Colonic mucosa (tissue), 4 donors: ENCODE data around the gene PPM1H. TPM values are rescaled to one million over a fixed set of nuclear protein-coding genes. Genes with fewer than 3 reads are reported as not detected.

Experiments used
- DNase-seq: peaks from one replicate; pipeline ENCODE4 v3.0.0-alpha.2; 2020
- H3K27ac ChIP-seq: fragments of 200-600 bp; one replicate; pipeline ENCODE4 v1.8.0; 2021
- H3K27me3 ChIP-seq: fragments of 200-600 bp; one replicate; pipeline ENCODE4 v1.8.0; 2021
- H3K36me3 ChIP-seq: fragments of 200-600 bp; one replicate; pipeline ENCODE4 v1.8.0; 2021
- H3K4me1 ChIP-seq: fragments of 200-600 bp; one replicate; pipeline ENCODE4 v1.8.0; 2021; ENCODE audit warnings: mild to moderate bottlenecking
- H3K4me3 ChIP-seq: fragments of 200-600 bp; one replicate; pipeline ENCODE4 v1.8.0; 2021
- H3K9ac ChIP-seq, 2 donors: one replicate each; pipeline ENCODE4 v1.7.0; 2013; ENCODE audit warnings: control low read depth in 2 of 2, low read depth in 2 of 2, low read length in 2 of 2
- H3K9me3 ChIP-seq: fragments of 200-600 bp; one replicate; pipeline ENCODE4 v1.8.0; 2021
- intact Hi-C: fragments of 100-400 bp; cut with DNase I; formaldehyde crosslinking; loops from one replicate; pipeline ENCODE4 v1.14.1; 2022
- total RNA-seq, 2 donors: library from RNA; stranded (reverse); fragmentation: NEBNext Ultra II Directional in 1 of 2; extraction: Animal tissue kit (Norgen Biotek cat#: 25700) in 1 of 2; gene quantifications; one replicate each; pipeline ENCODE4 v1.2.1, GENCODE V29; 2021
- TF ChIP-seq, protein P1 (sequence below): fragments of 200-600 bp; IDR thresholded peaks from one replicate; pipeline ENCODE4 v1.8.0; 2022; ENCODE audit warnings: antibody characterized with exemption, mild to moderate bottlenecking
- donor health status: healthy.
- donor health status: DM: no; HTN: no; CAD: no.
- donor health status: DM: no; HTN: no; CAD: no.

PPM1H gene
- total RNA-seq, 2 donors from 2014 or later = 7.4 to 8.1 TPM

DNA sequence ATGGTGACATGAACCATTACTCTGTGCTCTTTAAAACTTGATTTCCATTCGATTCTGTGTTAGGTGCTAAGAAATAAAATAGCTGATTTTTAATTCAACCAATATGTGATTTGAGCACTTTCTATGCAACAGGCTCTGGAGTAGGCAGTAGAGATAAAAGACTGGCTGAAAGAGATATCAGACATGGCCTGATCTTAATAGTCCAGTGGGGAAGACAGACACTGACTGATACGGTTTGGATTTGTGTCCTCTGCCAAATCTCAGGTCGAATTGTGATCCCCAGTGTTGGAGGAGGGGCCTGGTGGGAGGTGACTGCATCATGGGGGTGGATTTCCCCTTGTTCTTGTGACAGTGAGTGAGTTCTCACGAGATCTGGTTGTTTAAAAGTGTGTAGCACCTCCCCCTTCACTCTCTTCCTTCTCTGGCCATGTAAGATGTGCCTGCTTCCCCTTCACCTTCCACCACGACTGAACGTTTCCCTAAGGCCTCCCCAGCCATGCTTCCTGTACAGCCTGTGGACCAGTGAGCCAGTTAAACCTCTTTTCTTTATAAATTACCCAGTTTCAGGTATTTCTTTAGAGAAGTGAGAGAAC, 128.6 kb downstream of the PPM1H start:
- intact Hi-C loops = loop anchor here (10.0 kb wide), 1 partner anchor 258 kb away; no protein-coding TSS in a partner anchor
- TF ChIP-seq, protein P1, sequence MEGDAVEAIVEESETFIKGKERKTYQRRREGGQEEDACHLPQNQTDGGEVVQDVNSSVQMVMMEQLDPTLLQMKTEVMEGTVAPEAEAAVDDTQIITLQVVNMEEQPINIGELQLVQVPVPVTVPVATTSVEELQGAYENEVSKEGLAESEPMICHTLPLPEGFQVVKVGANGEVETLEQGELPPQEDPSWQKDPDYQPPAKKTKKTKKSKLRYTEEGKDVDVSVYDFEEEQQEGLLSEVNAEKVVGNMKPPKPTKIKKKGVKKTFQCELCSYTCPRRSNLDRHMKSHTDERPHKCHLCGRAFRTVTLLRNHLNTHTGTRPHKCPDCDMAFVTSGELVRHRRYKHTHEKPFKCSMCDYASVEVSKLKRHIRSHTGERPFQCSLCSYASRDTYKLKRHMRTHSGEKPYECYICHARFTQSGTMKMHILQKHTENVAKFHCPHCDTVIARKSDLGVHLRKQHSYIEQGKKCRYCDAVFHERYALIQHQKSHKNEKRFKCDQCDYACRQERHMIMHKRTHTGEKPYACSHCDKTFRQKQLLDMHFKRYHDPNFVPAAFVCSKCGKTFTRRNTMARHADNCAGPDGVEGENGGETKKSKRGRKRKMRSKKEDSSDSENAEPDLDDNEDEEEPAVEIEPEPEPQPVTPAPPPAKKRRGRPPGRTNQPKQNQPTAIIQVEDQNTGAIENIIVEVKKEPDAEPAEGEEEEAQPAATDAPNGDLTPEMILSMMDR = no peak
- no peak overlapping the region for H3K9ac ChIP-seq
- no peak overlapping the region for H3K27ac ChIP-seq
- H3K27me3 ChIP-seq = no peaks in the 10 kb centered on the region
- H3K4me3 ChIP-seq = no peak overlapping the region
- H3K9me3 ChIP-seq = no peaks in the 10 kb centered on the region
- no peaks in the 10 kb centered on the region for H3K4me1 ChIP-seq
- H3K36me3 ChIP-seq = no peaks in the 10 kb centered on the region
- DNase-seq = no peak

- Histone ChIP-seq H3K27ac (no peak overlapping the region), H3K9ac (no peak overlapping the region)
- intact Hi-C loops = loop anchor here (10.0 kb wide), 1 partner anchor 259 kb away; no protein-coding TSS in a partner anchor
Observed at GRCh38 chr12:62805517-62805916, 129.4 kb downstream of the PPM1H start.

DNA sequence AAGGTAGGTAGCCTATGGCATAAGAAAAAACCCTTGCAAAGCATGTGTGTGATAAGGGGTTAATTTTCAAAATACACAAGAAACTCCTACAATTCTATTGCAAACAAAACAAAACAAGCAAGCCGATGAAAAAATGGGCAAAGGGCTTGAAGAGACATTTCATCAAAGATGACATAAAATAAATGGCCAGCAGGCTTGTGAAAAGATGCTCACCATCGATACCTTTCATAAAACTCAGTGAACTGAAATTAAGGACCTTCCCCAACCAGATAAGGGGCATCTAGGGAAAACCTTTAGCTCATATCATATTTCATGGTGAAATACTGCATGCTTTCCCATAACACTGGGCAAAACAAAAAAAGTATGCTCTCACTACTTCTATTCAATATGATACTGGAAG, 131.2 kb downstream of the PPM1H start:
- no peak overlapping the region for H3K27ac ChIP-seq
- H3K4me1 ChIP-seq = no peaks in the 10 kb centered on the region
- no peaks in the 10 kb centered on the region for H3K27me3 ChIP-seq
- TF ChIP-seq, protein P1 = no peak
- no peaks in the 10 kb centered on the region for H3K9me3 ChIP-seq
- no peak overlapping the region for H3K9ac ChIP-seq
- no peak overlapping the region for H3K4me3 ChIP-seq
- DNase-seq = no peak
- intact Hi-C loops = loop anchor here (10.0 kb wide), 1 partner anchor 261 kb away; no protein-coding TSS in a partner anchor
- no peaks in the 10 kb centered on the region for H3K36me3 ChIP-seq

More at GRCh38 chr12:62805517-62805916, 129.4 kb downstream of the PPM1H start:
- TF ChIP-seq, protein P1 = no peak
- no peaks in the 10 kb centered on the region for H3K27me3 ChIP-seq
- no peaks in the 10 kb centered on the region for H3K9me3 ChIP-seq
- no peaks in the 10 kb centered on the region for H3K36me3 ChIP-seq
- no peak overlapping the region for H3K4me3 ChIP-seq
- no peak for DNase-seq
- H3K4me1 ChIP-seq = no peaks in the 10 kb centered on the region

- Histone ChIP-seq H3K36me3 (no peaks in the 10 kb centered on the region), H3K9me3 (no peaks in the 10 kb centered on the region), H3K27ac (no peak overlapping the region), H3K9ac (no peak overlapping the region), H3K4me3 (no peak overlapping the region), H3K4me1 (no peaks in the 10 kb centered on the region), H3K27me3 (no peaks in the 10 kb centered on the region)
- TF ChIP-seq, protein P1 = no peak
- DNase-seq = no peak
- intact Hi-C loops = loop anchor here (10.0 kb wide), 1 partner anchor 262 kb away; no protein-coding TSS in a partner anchor
Observed at GRCh38 chr12:62802984-62803383, 132.0 kb downstream of the PPM1H start.

GRCh38 chr12:62802321-62802720, 132.6 kb downstream of the PPM1H start:
- Histone ChIP-seq H3K36me3 (no peaks in the 10 kb centered on the region), H3K4me1 (no peaks in the 10 kb centered on the region), H3K4me3 (no peak overlapping the region), H3K27me3 (no peaks in the 10 kb centered on the region), H3K27ac (no peak overlapping the region), H3K9ac (no peak overlapping the region), H3K9me3 (no peaks in the 10 kb centered on the region)
- intact Hi-C loops = loop anchor here (10.0 kb wide), 1 partner anchor 262 kb away; no protein-coding TSS in a partner anchor
- TF ChIP-seq, protein P1 = no peak
- no peak for DNase-seq
